Upper lobe of left lung (tissue), 6 donors: ENCODE measurements around the gene XPR1. TPM values are rescaled to one million over a fixed set of nuclear protein-coding genes. Genes with fewer than 3 reads are reported as not detected.

Experiments used
- ATAC-seq, 2 donors: fragments of 200-7000 bp; cut with Tn5 transposase; one replicate each; pipeline ENCODE4 v1.9.1; 2022; ENCODE audit warnings: mild to moderate bottlenecking in 2 of 2, moderate library complexity in 2 of 2; ENCODE audit not compliant: low FRiP score in 2 of 2
- DNase-seq, 2 donors: peaks; one replicate each; pipeline ENCODE4 v3.0.0-alpha.2; 2019 to 2020
- H3K27ac ChIP-seq, 4 donors: fragments of 200-600 bp; sonication (generic); one replicate each; pipeline ENCODE4 v1.5.1; 2016 to 2019
- H3K27me3 ChIP-seq, 4 donors: fragments of 200-600 bp; sonication (generic); one replicate each; pipeline ENCODE4 v1.5.1; 2017 to 2019
- H3K36me3 ChIP-seq, 4 donors: fragments of 200-600 bp; sonication (generic); one replicate each; pipeline ENCODE4 v1.5.1; 2016 to 2019
- H3K4me1 ChIP-seq, 4 donors: fragments of 200-600 bp; sonication (generic); one replicate each; pipeline ENCODE4 v1.5.1; 2018 to 2019
- H3K4me3 ChIP-seq, 4 donors: fragments of 200-600 bp; sonication (generic); one replicate each; pipeline ENCODE4 v1.5.1; 2017 to 2019; ENCODE audit warnings: mild to moderate bottlenecking in 2 of 4, moderate library complexity in 1 of 4
- H3K9me3 ChIP-seq, 4 donors: fragments of 200-600 bp; sonication (generic); one replicate each; pipeline ENCODE4 v1.5.1; 2018 to 2019
- CTCF ChIP-seq, 6 experiments: fragments of 450-650 bp in 4 of 6; fragments of 200-600 bp in 2 of 6; sonication (generic) in 2 of 6; IDR thresholded peaks; one replicate each; pipeline ENCODE4 v1.5.1; 2016 to 2019; ENCODE audit warnings: antibody characterized with exemption in 6 of 6
- EP300 ChIP-seq, 4 donors: sonication (generic); formaldehyde crosslinking; IDR thresholded peaks; one replicate each; pipeline ENCODE4 v1.5.1; 2017; ENCODE audit warnings: antibody characterized with exemption in 4 of 4, control low read depth in 2 of 4
- POLR2A ChIP-seq, 4 donors: fragments of 450-650 bp; IDR thresholded peaks; one replicate each; pipeline ENCODE4 v1.5.1; 2016 to 2017; ENCODE audit warnings: antibody characterized with exemption in 4 of 4, mild to moderate bottlenecking in 2 of 4
- POLR2AphosphoS5 ChIP-seq, 2 donors: sonication (generic); formaldehyde crosslinking; IDR thresholded peaks; one replicate each; pipeline ENCODE4 v1.5.1; 2017; ENCODE audit warnings: antibody characterized with exemption in 2 of 2
- WGBS, 2 donors: methylation state at CpG; one replicate each; pipeline ENCODE4 v1.1.5; 2017 to 2018; 5-methylcytosine and 5-hydroxymethylcytosine counted together
- total RNA-seq, 6 donors: library from RNA; depleted of rRNA in 4 of 6; stranded (reverse); fragments of >200 nt in 4 of 6; gene quantifications; one replicate each; pipeline versions ENCODE4 v1.1.0 to v1.2.1, GENCODE V29; 2016 to 2021
- donor health status: DM: no; HTN: no; CAD: no; lungs with moderate emphysema.
- donor health status: DM: no; HTN: yes; CAD: no; lungs with severe emphysema.

Gene XPR1
- total RNA-seq, 6 donors from 2014 or later, result 21.3 to 30.2 (median 25.3) TPM

GRCh38 chr1:180923021-180923841 lies 291.4 kb downstream of the XPR1 start:
- H3K27ac ChIP-seq, result no peak overlapping the region
- DNase-seq (no peak), ATAC-seq (no peak)
- no peaks in the 10 kb centered on the region for H3K9me3 ChIP-seq
- peaks cover 0 to 5% (median 2%) of the 10 kb centered on the region in 4 donors for H3K4me1 ChIP-seq
- no peak for TF ChIP-seq POLR2AphosphoS5 (IDR thresholded peaks at IDR 0.05)
- TF ChIP-seq EP300 (IDR thresholded peaks at IDR 0.05), result no peak
- no peak for TF ChIP-seq CTCF (IDR thresholded peaks at IDR 0.05)
- TF ChIP-seq POLR2A (IDR thresholded peaks at IDR 0.05), result no peak
- H3K4me3 ChIP-seq, result no peak overlapping the region
- H3K36me3 ChIP-seq, result peaks cover 0 to 7% (median 0%) of the 10 kb centered on the region in 4 donors
- no peaks in the 10 kb centered on the region for H3K27me3 ChIP-seq
- WGBS, 2 donors, result 51 to 69% methylated on average over 5 to 13 of the region's 13 CpGs

GRCh38 chr1:180923887-180924286 lies 292.1 kb downstream of the XPR1 start:
- Histone ChIP-seq H3K4me1 (peaks cover 0 to 5% (median 2%) of the 10 kb centered on the region in 4 donors), H3K36me3 (peaks cover 0 to 7% (median 0%) of the 10 kb centered on the region in 4 donors), H3K27me3 (no peaks in the 10 kb centered on the region), H3K4me3 (no peak overlapping the region), H3K27ac (no peak overlapping the region), H3K9me3 (no peaks in the 10 kb centered on the region)
- ATAC-seq (no peak), DNase-seq (no peak)
- 70 to 74% methylated on average over 4 of the region's 4 CpGs for WGBS, 2 donors
- TF ChIP-seq EP300 (IDR thresholded peaks at IDR 0.05), result no peak
- no peak for TF ChIP-seq POLR2A (IDR thresholded peaks at IDR 0.05)
- no peak for TF ChIP-seq CTCF (IDR thresholded peaks at IDR 0.05)
- no peak for TF ChIP-seq POLR2AphosphoS5 (IDR thresholded peaks at IDR 0.05)

GRCh38 chr1:180924939-180925338 lies 293.1 kb downstream of the XPR1 start:
- Histone ChIP-seq H3K36me3 (peaks cover 0 to 5% (median 0%) of the 10 kb centered on the region in 4 donors), H3K4me3 (no peak overlapping the region), H3K9me3 (no peaks in the 10 kb centered on the region), H3K27ac (no peak overlapping the region), H3K4me1 (peaks cover 0 to 5% (median 2%) of the 10 kb centered on the region in 4 donors), H3K27me3 (no peaks in the 10 kb centered on the region)
- 93 to 94% methylated on average over 2 of the region's 2 CpGs for WGBS, 2 donors
- ATAC-seq (no peak), DNase-seq (no peak)
- TF ChIP-seq POLR2AphosphoS5 (IDR thresholded peaks at IDR 0.05), result no peak
- TF ChIP-seq EP300 (IDR thresholded peaks at IDR 0.05), result no peak
- TF ChIP-seq POLR2A (IDR thresholded peaks at IDR 0.05), result no peak
- no peak for TF ChIP-seq CTCF (IDR thresholded peaks at IDR 0.05)

- no peak overlapping the region for H3K4me3 ChIP-seq
- H3K27me3 ChIP-seq, result no peaks in the 10 kb centered on the region
- TF ChIP-seq EP300 (IDR thresholded peaks at IDR 0.05) (no peak), CTCF (IDR thresholded peaks at IDR 0.05) (no peak), POLR2A (IDR thresholded peaks at IDR 0.05) (no peak), POLR2AphosphoS5 (IDR thresholded peaks at IDR 0.05) (no peak)
- DNase-seq, result no peak
- H3K27ac ChIP-seq, result no peak overlapping the region
- H3K4me1 ChIP-seq, result peaks cover 0 to 5% (median 2%) of the 10 kb centered on the region in 4 donors
- H3K36me3 ChIP-seq, result peaks cover 0 to 5% (median 0%) of the 10 kb centered on the region in 4 donors
- H3K9me3 ChIP-seq, result no peaks in the 10 kb centered on the region
- WGBS, 2 donors, result 53 to 72% methylated on average over 3 to 7 of the region's 7 CpGs
- ATAC-seq, result no peak
Observed at GRCh38 chr1:180925471-180926051, 293.7 kb downstream of the XPR1 start.
